Measurements from ENCODE around the gene MYOF. TPM values are rescaled to one million over a fixed set of nuclear protein-coding genes. Genes with fewer than 3 reads are reported as not detected.

MYOF gene
- total and polyA plus RNA-seq, 2 of the 8 experiments (the other 6 are each of a cell fraction or from before 2014, with no cell fraction given): 0.98 to 2.3 TPM

- FAIRE-seq (no peak), DNase-seq (ENCODE audit: low read depth in 1 of 2, low spot score in 2 of 2) (no peak)
- Histone ChIP-seq H2AFZ (ENCODE audit: low read length) (no peak overlapping the region), H3K27ac (ENCODE audit: low read depth, low read length) (no peak overlapping the region), H3K14ac (ENCODE audit: insufficient read length) (no peak overlapping the region), H2BK120ac (replicated peaks; ENCODE audit: low read depth, low read length) (no peak overlapping the region), H3K56ac (replicated peaks; ENCODE audit: insufficient read length, low read depth, low read length) (no peak overlapping the region), H3K18ac (ENCODE audit: extremely low read depth, low read length) (no peak overlapping the region), H3K9me3 (ENCODE audit: insufficient read depth in 2 of 2, low read depth in 1 of 2, low read length in 1 of 2) (no peaks in the 10 kb centered on the region), H3K9ac (replicated peaks in 1 of 4; ENCODE audit: extremely low read depth in 1 of 4, low read depth in 3 of 4, low read length in 3 of 4) (no peak overlapping the region), H3K4me2 (ENCODE audit: insufficient read depth in 1 of 2, low read depth in 2 of 2, low read length in 2 of 2) (no peak overlapping the region), H3K4me1 (replicated peaks in 1 of 4; ENCODE audit: control insufficient read depth in 3 of 4, insufficient read depth in 4 of 4, low read length in 3 of 4) (no peaks in the 10 kb centered on the region), H2AK5ac (ENCODE audit: low read depth, low read length) (no peak overlapping the region), H2BK12ac (ENCODE audit: low read depth, low read length) (no peak overlapping the region), H2BK15ac (ENCODE audit: low read length) (no peak overlapping the region), H4K5ac (ENCODE audit: insufficient read length, low read depth, low read length) (no peak overlapping the region), H2BK5ac (ENCODE audit: low read depth, low read length) (no peak overlapping the region), H4K91ac (replicated peaks; ENCODE audit: insufficient read length, low read length) (no peak overlapping the region), H3K27me3 (replicated peaks in 1 of 4; ENCODE audit: control insufficient read depth in 3 of 4, extremely low read depth in 1 of 4, insufficient read depth in 3 of 4, low read length in 3 of 4) (no peaks in the 10 kb centered on the region), H4K20me1 (replicated peaks in 1 of 2; ENCODE audit: control insufficient read depth in 1 of 2, insufficient read depth in 2 of 2, low read length in 2 of 2) (no peaks in the 10 kb centered on the region), H2BK20ac (ENCODE audit: low read length) (no peak overlapping the region), H3K4me3 (ENCODE audit: extremely low read depth in 1 of 4, insufficient read depth in 2 of 4, low read depth in 3 of 4, low read length in 4 of 4) (no peak overlapping the region), H3K4ac (replicated peaks; ENCODE audit: insufficient read length, low read depth, low read length) (no peak overlapping the region), H4K8ac (ENCODE audit: extremely low read depth, insufficient read depth, low read length) (no peak overlapping the region), H3K36me3 (ENCODE audit: control insufficient read depth in 2 of 4, insufficient read depth in 4 of 4, low read length in 3 of 4) (no peaks in the 10 kb centered on the region), H3K79me1 (ENCODE audit: low read depth, low read length) (no peaks in the 10 kb centered on the region), H3K23me2 (ENCODE audit: low read depth, low read length) (no peaks in the 10 kb centered on the region; the same call in 1 of the 2 replicates), H3K79me2 (ENCODE audit: control insufficient read depth in 1 of 2, insufficient read depth in 2 of 2, low read length in 2 of 2) (no peaks in the 10 kb centered on the region), H3K23ac (ENCODE audit: insufficient read length) (no peak overlapping the region)
- 94% methylated on average over 6 of the region's 7 CpGs; no CpG with 5 or more reads in 1 of the 2 experiments for WGBS, 2 experiments (ENCODE audit: extremely low coverage in 1 of 2, insufficient coverage in 1 of 2, insufficient read length in 1 of 2, insufficient replicate concordance in 2 of 2, low coverage in 1 of 2, low lambda C conversion rate in 2 of 2, missing lambda C conversion rate in 1 of 2)
- ChIA-PET POLR2A (ENCODE audit: partially characterized antibody) (no interaction called here), CTCF (ENCODE audit: partially characterized antibody) (interaction anchor here (0.6 to 1.6 kb wide), 2 partner anchors 199 to 326 kb away, joined by 3 to 5 read pairs; no protein-coding TSS in a partner anchor)
- TF ChIP-seq MAX (IDR thresholded peaks at IDR 0.05) (no peak), GTF2F1 (IDR thresholded peaks at IDR 0.05; ENCODE audit: borderline replicate concordance, low read depth, low read length) (no peak), ZNF274 (IDR thresholded peaks at IDR 0.05; ENCODE audit: borderline replicate concordance, extremely low read depth, low read length) (no peak)
- TF ChIP-seq, protein P1, sequence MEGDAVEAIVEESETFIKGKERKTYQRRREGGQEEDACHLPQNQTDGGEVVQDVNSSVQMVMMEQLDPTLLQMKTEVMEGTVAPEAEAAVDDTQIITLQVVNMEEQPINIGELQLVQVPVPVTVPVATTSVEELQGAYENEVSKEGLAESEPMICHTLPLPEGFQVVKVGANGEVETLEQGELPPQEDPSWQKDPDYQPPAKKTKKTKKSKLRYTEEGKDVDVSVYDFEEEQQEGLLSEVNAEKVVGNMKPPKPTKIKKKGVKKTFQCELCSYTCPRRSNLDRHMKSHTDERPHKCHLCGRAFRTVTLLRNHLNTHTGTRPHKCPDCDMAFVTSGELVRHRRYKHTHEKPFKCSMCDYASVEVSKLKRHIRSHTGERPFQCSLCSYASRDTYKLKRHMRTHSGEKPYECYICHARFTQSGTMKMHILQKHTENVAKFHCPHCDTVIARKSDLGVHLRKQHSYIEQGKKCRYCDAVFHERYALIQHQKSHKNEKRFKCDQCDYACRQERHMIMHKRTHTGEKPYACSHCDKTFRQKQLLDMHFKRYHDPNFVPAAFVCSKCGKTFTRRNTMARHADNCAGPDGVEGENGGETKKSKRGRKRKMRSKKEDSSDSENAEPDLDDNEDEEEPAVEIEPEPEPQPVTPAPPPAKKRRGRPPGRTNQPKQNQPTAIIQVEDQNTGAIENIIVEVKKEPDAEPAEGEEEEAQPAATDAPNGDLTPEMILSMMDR (IDR thresholded peaks at IDR 0.05; ENCODE audit: control extremely low read depth in 1 of 3, insufficient read depth in 1 of 3, low read depth in 1 of 3, low read length in 3 of 3): no peak
Measured at GRCh38 chr10:93315246-93315645, 166.9 kb downstream of the MYOF start.
